H1 (cell line): ENCODE data around the gene PDE3A. TPM values are rescaled to one million over a fixed set of nuclear protein-coding genes. Genes with fewer than 3 reads are reported as not detected.

ENCODE experiments used
- CTCF ChIA-PET: fragments of 300-600 bp; sonication (Branson Sonifier 250); formaldehyde crosslinking; loops from one replicate; lab custom pipeline; 2021; ENCODE audit not compliant: partially characterized antibody; lab: Charles Lee
- POLR2A ChIA-PET: fragments of 300-600 bp; sonication (Branson Sonifier 250); formaldehyde crosslinking; loops from one replicate; lab custom pipeline; 2021; ENCODE audit warnings: inconsistent platforms; ENCODE audit not compliant: partially characterized antibody; lab: Charles Lee
- DNase-seq, 2 experiments: peaks; one replicate each; pipeline versions ENCODE4 v3.0.0 to v3.0.0-alpha.2; 2010 to 2022; ENCODE audit warnings: low spot score in 2 of 2, low read depth in 1 of 2, mixed read lengths in 1 of 2
- FAIRE-seq: peaks from 2 replicates; lab custom pipeline; 2011; peaks lifted over from hg19 to GRCh38; lab: Jason Lieb, UNC
- H2AFZ ChIP-seq: 2 replicates; pipeline ENCODE4 v1.8.1; 2012; ENCODE audit warnings: low read length, inconsistent platforms
- H2AK5ac ChIP-seq: 2 replicates; pipeline ENCODE4 v1.6.1; 2013; ENCODE audit warnings: low read depth, low read length
- H2BK120ac ChIP-seq: replicated peaks from 2 replicates; pipeline ENCODE3; 2013; ENCODE audit warnings: low read depth, low read length, inconsistent platforms
- H2BK12ac ChIP-seq: 2 replicates; pipeline ENCODE4 v1.6.1; 2013; ENCODE audit warnings: low read depth, low read length
- H2BK15ac ChIP-seq: 2 replicates; pipeline ENCODE4 v1.6.1; 2013; ENCODE audit warnings: low read length
- H2BK20ac ChIP-seq: 2 replicates; pipeline ENCODE4 v1.6.1; 2013; ENCODE audit warnings: low read length
- H2BK5ac ChIP-seq: 2 replicates; pipeline ENCODE4 v1.6.1; 2013; ENCODE audit warnings: low read depth, low read length
- H3K14ac ChIP-seq: 2 replicates; pipeline ENCODE4 v1.6.1; 2013; ENCODE audit warnings: inconsistent platforms; ENCODE audit not compliant: insufficient read length
- H3K18ac ChIP-seq: 2 replicates; pipeline ENCODE4 v1.6.1; 2013; ENCODE audit warnings: low read length; ENCODE audit errors: extremely low read depth
- H3K23ac ChIP-seq: 2 replicates; pipeline ENCODE4 v1.6.1; 2013; ENCODE audit warnings: inconsistent platforms; ENCODE audit not compliant: insufficient read length
- H3K23me2 ChIP-seq: 2 replicates; pipeline ENCODE4 v1.6.1; 2013; ENCODE audit warnings: low read depth, low read length
- H3K27ac ChIP-seq: 2 replicates; pipeline ENCODE4 v1.6.1; 2011; ENCODE audit warnings: low read depth, low read length, inconsistent platforms
- H3K27me3 ChIP-seq, 4 experiments: replicated peaks in 1 of 4; 1 replicate in 1 of 4; 2 replicates in 3 of 4; pipeline versions ENCODE4 v1.6.1 to v1.8.1; 2011 to 2013; ENCODE audit warnings: low read length in 3 of 4, mild to moderate bottlenecking in 3 of 4, inconsistent platforms in 2 of 4, mixed read lengths in 2 of 4, moderate library complexity in 1 of 4; ENCODE audit not compliant: control insufficient read depth in 3 of 4, insufficient read depth in 3 of 4; ENCODE audit errors: extremely low read depth in 1 of 4
- H3K36me3 ChIP-seq, 4 experiments: 2 replicates each; pipeline versions ENCODE4 v1.6.1 to v1.8.1; 2011 to 2013; ENCODE audit warnings: mild to moderate bottlenecking in 4 of 4, low read length in 3 of 4, moderate library complexity in 2 of 4, control low read depth in 1 of 4, inconsistent platforms in 1 of 4; ENCODE audit not compliant: insufficient read depth in 4 of 4, control insufficient read depth in 2 of 4
- H3K4ac ChIP-seq: replicated peaks from 2 replicates; pipeline ENCODE3; 2013; ENCODE audit warnings: low read length, low read depth, mixed read lengths, inconsistent platforms; ENCODE audit not compliant: insufficient read length
- H3K4me1 ChIP-seq, 4 experiments: replicated peaks in 1 of 4; 1 replicate in 1 of 4; 2 replicates in 3 of 4; pipeline versions ENCODE4 v1.6.1 to v1.8.1; 2011 to 2013; ENCODE audit warnings: low read length in 3 of 4, inconsistent platforms in 2 of 4, mixed read lengths in 1 of 4; ENCODE audit not compliant: insufficient read depth in 4 of 4, control insufficient read depth in 3 of 4
- H3K4me2 ChIP-seq, 2 experiments: 2 replicates each; pipeline versions ENCODE4 v1.6.1 to v1.8.1; 2011 to 2013; ENCODE audit warnings: low read depth in 2 of 2, low read length in 2 of 2, control low read depth in 1 of 2, inconsistent platforms in 1 of 2, mild to moderate bottlenecking in 1 of 2; ENCODE audit not compliant: insufficient read depth in 1 of 2
- H3K4me3 ChIP-seq, 4 experiments: fragments of 200-600, 300-600 bp in 1 of 4; sonication (generic), shearing (Covaris generic), sonication (Bioruptor Twin) in 1 of 4; 2 replicates each; pipeline versions ENCODE4 v1.5.1 to v1.8.1; 2011 to 2016; ENCODE audit warnings: low read length in 4 of 4, low read depth in 3 of 4, control low read depth in 2 of 4, inconsistent platforms in 2 of 4, mild to moderate bottlenecking in 2 of 4, mixed read lengths in 1 of 4, moderate library complexity in 1 of 4; ENCODE audit not compliant: insufficient read depth in 2 of 4; ENCODE audit errors: extremely low read depth in 1 of 4
- H3K56ac ChIP-seq: replicated peaks from 2 replicates; pipeline ENCODE3; 2013; ENCODE audit warnings: low read depth, mild to moderate bottlenecking, mixed read lengths, low read length, inconsistent platforms; ENCODE audit not compliant: insufficient read length
- H3K79me1 ChIP-seq: 2 replicates; pipeline ENCODE4 v1.6.1; 2013; ENCODE audit warnings: low read depth, low read length, control low read depth
- H3K79me2 ChIP-seq, 2 experiments: 2 replicates each; pipeline versions ENCODE4 v1.6.1 to v1.8.1; 2012 to 2013; ENCODE audit warnings: low read length in 2 of 2, mild to moderate bottlenecking in 2 of 2, inconsistent platforms in 1 of 2; ENCODE audit not compliant: insufficient read depth in 2 of 2, control insufficient read depth in 1 of 2
- H3K9ac ChIP-seq, 4 experiments: replicated peaks in 1 of 4; 1 replicate in 1 of 4; 2 replicates in 3 of 4; pipeline versions ENCODE4 v1.6.1 to v1.8.1; 2011 to 2013; ENCODE audit warnings: low read depth in 3 of 4, low read length in 3 of 4, control low read depth in 2 of 4, mild to moderate bottlenecking in 2 of 4, moderate library complexity in 2 of 4, inconsistent platforms in 1 of 4; ENCODE audit errors: extremely low read depth in 1 of 4
- H3K9me3 ChIP-seq, 2 experiments: 2 replicates each; pipeline versions ENCODE4 v1.6.1 to v1.8.1; 2012 to 2013; ENCODE audit warnings: mild to moderate bottlenecking in 2 of 2, moderate library complexity in 2 of 2, control low read depth in 1 of 2, inconsistent platforms in 1 of 2, low read depth in 1 of 2, low read length in 1 of 2, mixed read lengths in 1 of 2; ENCODE audit not compliant: insufficient read depth in 2 of 2
- H4K20me1 ChIP-seq, 2 experiments: replicated peaks in 1 of 2; 2 replicates each; pipeline versions ENCODE3 to v1.8.1; 2011 to 2013; ENCODE audit warnings: inconsistent platforms in 2 of 2, low read length in 2 of 2, mild to moderate bottlenecking in 1 of 2; ENCODE audit not compliant: insufficient read depth in 2 of 2, control insufficient read depth in 1 of 2
- H4K5ac ChIP-seq: 2 replicates; pipeline ENCODE4 v1.6.1; 2013; ENCODE audit warnings: low read length, low read depth, mixed read lengths, inconsistent platforms; ENCODE audit not compliant: insufficient read length
- H4K8ac ChIP-seq: 2 replicates; pipeline ENCODE4 v1.8.0; 2013; ENCODE audit warnings: mild to moderate bottlenecking, moderate library complexity, low read length, inconsistent platforms; ENCODE audit not compliant: insufficient read depth; ENCODE audit errors: extremely low read depth
- H4K91ac ChIP-seq: replicated peaks from 2 replicates; pipeline ENCODE3; 2013; ENCODE audit warnings: low read length, mixed read lengths, inconsistent platforms; ENCODE audit not compliant: insufficient read length
- KDM1A ChIP-seq: fragments of 200-600, 300-600 bp; sonication (generic); IDR thresholded peaks from 2 replicates; pipeline ENCODE4 v1.7.1; 2016; ENCODE audit warnings: mild to moderate bottlenecking, low read length, borderline replicate concordance
- POLR2A ChIP-seq, 2 experiments: IDR thresholded peaks; 1 replicate in 1 of 2; 2 replicates in 1 of 2; pipeline ENCODE4 v1.6.1; 2011; ENCODE audit warnings: low read depth in 2 of 2, low read length in 2 of 2, mild to moderate bottlenecking in 2 of 2; ENCODE audit errors: control extremely low read depth in 1 of 2
- SRF ChIP-seq: IDR thresholded peaks from 2 replicates; pipeline ENCODE4 v1.6.1; 2011; ENCODE audit warnings: mild to moderate bottlenecking, low read depth, low read length, moderate library complexity
- SUZ12 ChIP-seq: fragments of 200-600 bp; sonication (generic); IDR thresholded peaks from 2 replicates; pipeline ENCODE4 v1.6.1; 2012; ENCODE audit warnings: mild to moderate bottlenecking, inconsistent platforms, low read length, moderate library complexity, mixed read lengths
- WGBS, 2 experiments: shearing (Covaris generic) in 1 of 2; methylation state at CpG; one replicate each; pipeline versions ENCODE4 v1.1.6 to v1.1.7; 2013 to 2015; ENCODE audit warnings: low lambda C conversion rate in 2 of 2, mixed read lengths in 2 of 2, inconsistent platforms in 1 of 2, low coverage in 1 of 2, missing lambda C conversion rate in 1 of 2; ENCODE audit not compliant: insufficient replicate concordance in 2 of 2, insufficient coverage in 1 of 2, insufficient read length in 1 of 2; ENCODE audit errors: extremely low coverage in 1 of 2, missing lambda C conversion rate in 1 of 2; 5-methylcytosine and 5-hydroxymethylcytosine counted together
- polyA plus RNA-seq, 7 experiments: library from polyadenylated mRNA; depleted of rRNA in 3 of 7; stranded (reverse) in 5 of 7; unstranded in 2 of 7; fragments of >200 nt in 5 of 7; fragments of 200-250 nt in 2 of 7; gene quantifications; 1 replicate in 5 of 7; 2 replicates in 1 of 7; 4 replicates in 1 of 7; pipeline versions ENCODE4 v1.2.1 to v1.2.3, GENCODE V29; 2011 to 2013; ENCODE audit warnings: missing spikeins in 2 of 7, mixed read lengths in 2 of 7
- total RNA-seq: library from RNA; stranded (reverse); fragmentation: NEBNext Ultra II Directional; extraction: Animal tissue kit (Norgen Biotek cat#: 25700); gene quantifications from 2 replicates; pipeline ENCODE4 v1.2.1, GENCODE V29; 2021
- TF ChIP-seq, protein P1 (sequence below): IDR thresholded peaks from 2 replicates; pipeline ENCODE4 v1.6.1; 2012; ENCODE audit warnings: inconsistent platforms

The PDE3A gene
- total and polyA plus RNA-seq, 2 of the 8 experiments (the other 6 are each of a cell fraction or from before 2014, with no cell fraction given), result 1.4 to 3.4 TPM

DNA sequence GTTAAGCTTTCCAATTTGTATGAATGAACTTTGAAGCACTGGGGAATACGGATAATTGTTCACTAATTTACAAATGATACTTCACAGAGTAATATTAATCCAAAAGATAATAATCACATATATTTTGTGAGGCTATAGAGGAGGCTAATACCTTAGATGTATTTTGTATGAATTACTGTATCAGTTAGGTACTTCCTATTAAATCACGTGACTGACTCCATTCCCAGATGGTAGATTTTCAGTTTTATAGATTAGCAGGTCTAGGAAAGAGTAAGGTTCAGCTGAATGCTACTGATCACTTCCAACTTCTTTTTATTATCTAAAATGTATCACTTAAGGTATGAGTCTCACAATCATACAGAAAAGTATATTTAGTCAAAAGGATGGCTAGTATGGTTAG is 133.6 kb downstream of the PDE3A start:
- Histone ChIP-seq H3K27ac (no peak overlapping the region), H3K18ac (no peak overlapping the region), H3K4ac (no peak overlapping the region), H3K4me3 (no peak overlapping the region), H3K14ac (no peak overlapping the region), H3K23ac (no peak overlapping the region), H4K20me1 (no peaks in the 10 kb centered on the region), H4K8ac (no peak overlapping the region), H2BK15ac (no peak overlapping the region), H3K9me3 (no peaks in the 10 kb centered on the region), H2BK20ac (no peak overlapping the region), H2BK12ac (no peak overlapping the region), H2BK5ac (no peak overlapping the region), H3K9ac (no peak overlapping the region), H3K56ac (no peak overlapping the region), H3K36me3 (no peaks in the 10 kb centered on the region), H3K23me2 (no peaks in the 10 kb centered on the region; the same call in 1 of the 2 replicates), H3K79me1 (no peaks in the 10 kb centered on the region), H3K4me1 (no peaks in the 10 kb centered on the region), H4K91ac (no peak overlapping the region), H3K27me3 (no peaks in the 10 kb centered on the region; a peak in 1 of 7 replicates), H3K79me2 (no peaks in the 10 kb centered on the region), H2BK120ac (no peak overlapping the region), H2AK5ac (no peak overlapping the region), H2AFZ (no peak overlapping the region), H3K4me2 (no peak overlapping the region), H4K5ac (no peak overlapping the region)
- no peak for DNase-seq
- TF ChIP-seq POLR2A (IDR thresholded peaks at IDR 0.05; ENCODE audit: control extremely low read depth in 1 of 2, low read depth in 2 of 2, low read length in 2 of 2), result no peak
- no peak for TF ChIP-seq SRF
- no peak for TF ChIP-seq KDM1A
- TF ChIP-seq SUZ12, result no peak
- TF ChIP-seq, protein P1, sequence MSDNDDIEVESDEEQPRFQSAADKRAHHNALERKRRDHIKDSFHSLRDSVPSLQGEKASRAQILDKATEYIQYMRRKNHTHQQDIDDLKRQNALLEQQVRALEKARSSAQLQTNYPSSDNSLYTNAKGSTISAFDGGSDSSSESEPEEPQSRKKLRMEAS, result no peak
- WGBS, 2 experiments, result 86% methylated on average over 2 of the region's 2 CpGs; no CpG with 5 or more reads in 1 of the 2 experiments
- CTCF ChIA-PET, result interaction anchor here (1.2 kb wide), 1 partner anchor 45 kb away, joined by 3 read pairs; no protein-coding TSS in a partner anchor
- FAIRE-seq, result no peak
- POLR2A ChIA-PET, result no interaction called here
